ENCODE results near the gene ANO2.
A peak's percentile ranks its signal among the peaks of the same experiment; 100 is the strongest.

The ANO2 gene

DNA sequence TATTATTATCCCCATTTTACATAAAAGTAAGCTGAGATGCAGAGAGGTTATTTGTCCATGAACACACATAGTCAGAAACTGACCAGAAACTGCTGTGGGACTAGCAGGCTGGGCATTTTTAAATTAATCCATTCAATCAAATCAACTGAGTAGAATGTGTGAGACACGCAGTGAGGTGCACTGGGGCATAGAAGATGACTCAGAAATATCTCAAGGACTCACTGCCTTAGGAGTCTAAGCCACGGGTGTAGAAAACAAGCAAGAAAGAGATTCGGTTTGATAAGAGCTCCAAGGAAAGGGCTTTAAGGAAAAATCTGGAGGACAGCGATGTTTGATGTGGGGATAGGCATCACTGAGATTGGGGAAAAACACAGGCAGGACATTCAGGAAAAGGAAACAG, 127.8 kb downstream of the ANO2 start:
- no peak for DNase-seq (ENCODE audit: low spot score)

DNA sequence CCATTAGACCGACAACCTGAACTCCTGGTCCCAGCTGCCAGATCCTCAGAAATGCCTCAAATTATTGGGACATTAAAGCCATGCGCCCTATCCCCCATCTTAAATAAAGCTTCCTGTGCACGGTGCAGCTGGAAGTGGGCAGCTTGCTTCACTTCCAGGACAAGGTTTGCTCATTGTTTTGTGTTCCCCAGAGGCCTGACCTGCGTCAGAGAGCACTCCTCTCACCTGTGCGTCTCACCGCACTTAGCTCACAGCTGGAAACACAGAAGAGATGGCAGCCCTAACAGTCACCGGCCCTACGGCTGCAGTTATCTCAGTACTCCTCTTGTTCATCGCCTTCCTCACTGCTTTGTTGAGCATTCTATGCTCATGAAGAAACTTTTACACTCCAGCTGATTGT, 135.5 kb downstream of the ANO2 start:
- DNase-seq (ENCODE audit: low spot score) = no peak

DNA sequence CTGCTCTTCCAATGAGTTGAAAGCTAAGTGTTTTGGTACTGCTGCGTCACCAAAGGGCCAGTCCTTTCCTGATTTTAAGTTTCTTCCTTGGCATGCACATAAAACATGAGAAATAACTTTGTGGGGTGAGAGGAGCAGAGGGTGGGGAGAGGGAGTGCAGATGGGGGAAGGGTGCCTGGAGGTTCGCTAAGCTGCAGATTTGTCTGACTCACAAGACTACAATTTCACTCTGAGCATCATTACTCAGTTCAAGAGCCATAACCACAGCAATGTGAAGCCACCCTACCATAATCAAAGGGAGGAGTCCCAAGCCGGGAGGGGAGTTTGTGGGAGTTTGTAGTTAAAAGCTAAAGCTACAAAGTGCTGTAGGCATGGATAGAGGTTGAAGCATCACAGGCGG, 136.1 kb downstream of the ANO2 start:
- peak; percentile 88 for DNase-seq (ENCODE audit: low spot score)

DNA sequence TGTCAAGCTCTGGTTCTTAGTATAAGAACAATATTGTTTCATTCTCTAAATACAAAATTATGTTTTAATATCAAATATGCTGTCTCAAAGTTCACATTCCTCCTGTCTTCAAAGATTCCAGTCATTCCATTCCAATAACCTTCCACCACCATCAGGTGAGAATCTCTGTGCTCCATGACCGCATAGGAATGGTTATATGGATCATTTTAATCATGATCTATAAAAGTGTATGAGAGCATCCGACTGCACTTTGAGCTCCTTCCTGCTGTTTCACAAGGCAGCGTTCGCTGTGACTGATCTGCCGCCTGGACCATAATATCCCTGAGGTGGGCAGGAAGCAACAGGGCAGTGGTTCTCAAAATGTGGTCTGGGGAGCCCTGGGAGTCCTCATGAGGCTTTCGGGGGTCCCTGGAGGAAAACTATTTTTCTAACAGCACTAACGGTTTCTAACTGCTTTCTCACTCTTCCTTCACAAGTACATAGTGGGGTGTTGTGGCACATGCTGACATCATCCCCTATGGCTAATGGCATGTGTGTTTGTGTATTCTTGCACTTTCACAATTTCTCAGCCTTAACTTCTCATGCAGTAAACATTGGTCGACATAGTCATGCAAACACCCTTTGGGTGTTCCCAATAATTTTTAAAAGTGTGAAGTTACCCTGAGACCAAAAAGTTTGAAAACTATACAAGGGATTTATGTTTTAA, 137.4 kb downstream of the ANO2 start:
- no peak for DNase-seq (ENCODE audit: low spot score)

DNA sequence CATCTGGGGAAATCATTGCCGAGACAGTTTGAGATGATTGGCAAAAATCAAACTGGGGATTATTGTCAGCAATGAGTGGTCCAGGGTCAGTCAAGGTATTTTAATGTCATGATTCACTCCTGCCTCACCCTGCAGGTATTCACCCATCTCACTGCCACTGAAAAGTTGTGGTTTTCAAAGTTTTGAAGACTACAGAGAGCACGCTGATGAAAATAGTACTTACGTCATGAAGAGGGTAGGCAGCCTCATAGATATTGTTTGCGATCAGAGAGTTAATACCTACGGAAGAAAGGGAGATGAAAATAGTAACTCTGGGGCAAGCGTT, 138.0 kb downstream of the ANO2 start:
- DNase-seq (ENCODE audit: low spot score) = no peak

DNA sequence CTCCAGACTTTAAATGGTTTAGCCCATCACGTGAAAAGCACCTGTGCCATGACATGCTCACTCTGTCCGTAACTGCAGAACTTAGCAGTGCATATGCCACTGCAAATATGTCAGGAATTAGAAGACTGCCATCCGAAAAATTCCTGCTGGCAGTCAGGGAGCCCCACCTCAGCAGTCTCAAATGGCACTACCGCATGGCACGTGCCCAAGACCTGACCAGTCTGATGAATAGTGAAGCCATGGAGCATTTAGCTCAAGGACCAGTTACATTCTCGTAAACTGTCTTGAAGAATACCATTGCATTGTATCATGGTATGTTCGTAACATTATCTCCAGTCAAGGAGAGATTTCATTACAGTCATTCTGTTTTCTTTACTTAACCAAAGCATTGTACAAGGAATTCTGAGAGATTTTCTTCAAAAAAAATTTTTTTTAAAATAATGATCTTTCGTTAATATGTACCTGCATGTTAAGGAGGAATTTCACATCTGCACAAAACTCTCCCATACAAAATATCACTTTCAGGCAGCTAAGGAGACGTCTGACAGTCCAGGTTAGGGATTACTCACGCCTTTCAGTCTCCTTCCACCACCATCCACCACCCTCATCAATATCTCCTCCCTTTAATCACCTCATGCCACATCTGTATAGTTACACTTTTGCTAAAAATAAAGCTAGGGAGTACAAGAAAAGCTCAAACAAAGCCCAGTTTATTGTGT, 138.5 kb downstream of the ANO2 start:
- no peak for DNase-seq (ENCODE audit: low spot score)

DNA sequence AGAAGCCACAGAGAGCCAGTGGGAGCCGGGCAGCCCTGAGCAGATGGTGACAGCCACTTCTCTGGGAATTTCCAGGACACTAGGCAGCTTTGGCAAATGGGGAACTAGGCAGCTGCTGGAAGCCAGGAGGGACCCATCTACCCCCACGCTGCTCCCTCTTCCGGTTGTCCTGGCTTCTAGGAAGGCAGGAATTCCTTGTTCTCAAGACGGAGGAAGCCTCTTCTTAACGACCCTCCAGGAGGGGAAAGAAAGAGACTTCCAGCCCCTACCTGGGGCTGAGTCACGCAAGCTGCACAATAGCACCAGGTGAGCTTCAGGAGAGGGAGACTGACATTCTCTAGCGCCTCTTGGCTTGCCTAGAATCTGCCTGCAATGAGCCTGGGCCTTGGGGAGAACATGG, 141.5 kb downstream of the ANO2 start:
- no peak for DNase-seq (ENCODE audit: low spot score)

DNA sequence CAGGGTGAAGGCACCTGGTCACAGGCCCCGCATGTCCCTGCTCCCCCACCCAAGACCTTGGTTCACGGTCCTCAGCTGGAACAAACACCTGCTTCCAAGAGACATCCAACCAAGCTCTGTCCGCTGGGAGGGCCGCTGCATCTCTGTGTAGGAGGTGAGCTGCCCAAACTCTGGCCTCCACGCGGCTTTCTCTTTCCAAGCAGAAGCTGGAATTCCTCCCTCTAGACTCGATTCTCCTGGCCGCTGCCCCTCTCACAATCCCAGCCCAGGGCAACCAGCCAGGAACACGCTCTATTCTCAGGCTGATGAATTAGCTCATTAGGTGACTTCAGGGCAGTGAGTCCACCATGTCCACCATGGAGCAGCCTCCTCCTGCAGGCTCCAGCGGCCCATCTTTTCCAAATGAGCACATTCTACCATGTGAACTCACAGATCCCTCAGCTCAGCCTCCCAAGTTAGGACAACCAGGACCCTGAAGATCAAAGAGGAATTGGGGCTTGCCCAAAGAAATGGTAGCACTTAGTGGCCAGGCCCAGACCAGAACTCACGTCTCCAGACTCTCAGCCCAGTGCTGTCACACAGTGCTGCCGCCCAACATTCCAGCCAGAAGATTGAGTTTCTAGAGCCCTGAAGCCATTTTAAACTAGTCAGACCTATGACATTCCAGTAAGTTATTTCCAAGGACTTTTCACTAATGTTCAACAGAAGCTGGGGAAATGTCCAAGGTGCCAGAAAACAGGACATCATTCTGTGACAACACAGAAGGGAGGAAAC, 146.6 kb downstream of the ANO2 start:
- DNase-seq (ENCODE audit: low spot score) = no peak

DNA sequence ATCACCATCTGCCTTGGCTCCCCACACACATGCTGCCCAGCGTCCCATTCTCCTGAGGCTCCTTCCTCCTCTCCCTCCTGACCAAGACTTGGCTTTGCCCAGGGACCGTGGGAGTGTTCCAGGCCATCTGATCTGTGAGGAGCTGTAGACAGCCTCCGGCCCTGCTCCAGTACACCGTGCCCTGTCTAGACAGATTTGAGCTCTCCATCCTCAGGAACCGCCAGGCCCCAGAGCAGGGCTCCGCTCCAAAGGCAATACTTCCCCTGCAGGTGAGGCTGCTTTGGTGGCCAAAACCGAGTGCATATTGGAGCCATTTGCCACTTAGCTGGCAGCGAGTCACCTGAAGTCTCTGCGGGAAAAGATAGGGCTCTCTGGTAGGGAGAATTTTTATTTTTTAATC, 147.4 kb downstream of the ANO2 start:
- DNase-seq (ENCODE audit: low spot score) = no peak

DNA sequence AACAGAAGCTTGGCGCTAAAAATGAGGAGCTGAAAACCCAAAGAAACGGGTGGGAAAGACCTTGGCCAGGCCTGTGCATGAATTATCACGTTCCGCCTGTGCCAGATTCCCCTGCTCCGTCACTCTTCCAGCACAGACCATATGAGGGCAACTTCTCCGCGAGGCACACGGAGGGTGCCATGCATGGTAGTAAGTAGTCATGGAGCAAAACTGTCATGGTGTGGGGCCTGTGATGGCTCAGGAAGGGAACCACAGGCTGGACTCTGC, 148.2 kb downstream of the ANO2 start:
- no peak for DNase-seq (ENCODE audit: low spot score)

DNA sequence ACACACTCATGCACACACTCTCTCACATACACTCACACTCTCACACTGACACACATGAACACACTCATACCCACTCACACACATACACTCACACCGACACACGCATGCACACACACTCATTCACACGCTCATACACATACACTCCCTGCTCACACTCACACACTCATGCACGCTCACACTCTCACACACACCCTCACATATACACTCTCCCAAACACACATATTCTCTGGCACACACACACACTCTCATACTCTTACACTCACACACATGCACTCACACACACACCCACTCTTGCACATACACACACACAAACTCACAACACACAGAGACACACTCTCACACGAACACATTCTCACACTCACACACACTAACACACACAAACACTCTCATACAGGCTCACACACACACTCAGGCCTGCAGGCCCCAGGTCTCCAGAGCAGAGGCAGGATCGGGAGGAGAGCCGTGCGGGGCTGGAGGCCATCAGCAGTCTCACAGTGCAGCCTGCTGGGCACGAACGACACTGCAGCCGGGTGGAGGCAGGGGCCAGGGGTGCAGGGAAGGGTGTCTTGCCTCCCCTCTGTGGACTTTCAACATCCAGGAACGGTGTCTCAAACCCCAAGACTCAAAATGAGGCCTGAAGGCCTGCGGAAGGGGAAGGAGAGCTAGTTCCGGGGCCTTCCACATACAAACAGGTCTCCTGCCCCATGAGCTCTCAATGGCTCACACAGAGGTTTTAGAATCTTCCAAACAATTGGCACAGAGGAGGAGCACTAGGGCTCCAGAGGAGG, 148.7 kb downstream of the ANO2 start:
- DNase-seq (ENCODE audit: low spot score) = peak; percentile 68

DNA sequence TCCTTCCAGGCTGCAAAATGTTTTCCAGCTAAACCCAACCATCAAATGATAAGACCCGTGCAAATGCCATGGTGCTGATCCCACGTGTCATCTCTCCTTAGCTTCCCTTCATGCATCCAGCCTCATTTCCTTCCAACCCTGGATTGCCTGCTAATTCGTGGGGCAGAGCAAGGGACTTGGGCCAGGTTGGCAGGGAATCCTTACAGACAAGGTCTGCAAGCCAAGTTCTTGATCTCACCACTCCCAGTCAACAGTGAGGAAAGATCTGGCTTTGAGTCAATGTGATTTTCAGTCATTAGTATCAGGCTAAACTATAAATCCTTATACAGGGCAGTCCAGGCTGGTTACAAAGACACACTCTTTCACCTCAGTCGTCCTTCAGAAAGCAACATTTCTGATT, 150.9 kb downstream of the ANO2 start:
- no peak for DNase-seq (ENCODE audit: low spot score)

DNA sequence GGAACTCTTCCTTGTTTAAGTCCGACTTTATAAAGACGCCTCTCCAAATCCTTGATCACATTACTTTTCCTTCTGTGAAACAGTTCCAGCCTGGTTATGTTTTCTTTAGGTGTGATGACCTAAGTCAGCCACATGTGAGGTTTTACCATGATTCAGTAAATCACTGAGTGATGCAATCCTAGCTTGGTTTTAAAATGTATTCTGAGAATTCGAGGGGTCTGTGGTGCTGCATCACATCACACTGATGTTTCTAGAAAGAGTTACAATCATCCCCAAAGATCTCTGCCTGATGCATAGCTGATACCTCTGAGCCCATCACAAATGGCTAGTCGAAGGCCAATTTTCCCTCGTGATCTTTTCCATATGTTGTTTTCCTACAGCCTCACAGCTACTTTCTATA, 152.7 kb downstream of the ANO2 start:
- DNase-seq (ENCODE audit: low spot score) = no peak

DNA sequence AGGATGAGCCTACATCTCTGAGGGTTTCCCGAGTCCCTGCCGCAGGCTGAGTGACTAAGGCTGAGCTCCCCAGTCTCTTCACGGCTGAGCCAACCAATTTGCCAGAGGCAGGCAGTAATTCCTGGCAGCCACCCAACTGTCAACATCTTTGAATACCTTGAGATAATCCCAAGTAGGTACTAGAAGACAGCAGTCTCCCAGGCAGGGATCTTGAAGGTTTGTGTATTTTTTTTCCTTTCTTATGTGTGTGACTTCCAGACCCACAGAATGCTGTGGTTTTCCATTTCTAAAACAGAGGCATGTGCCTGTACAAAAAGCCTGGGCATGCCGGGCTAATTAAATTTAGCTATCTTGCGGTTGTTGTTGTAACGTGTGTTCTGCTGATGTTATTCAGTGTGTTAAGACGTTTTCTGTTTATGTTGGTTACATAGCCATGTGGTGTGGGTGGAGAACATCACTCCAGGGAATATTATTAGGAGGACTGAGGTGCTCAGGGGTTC, 155.5 kb downstream of the ANO2 start:
- DNase-seq (ENCODE audit: low spot score) = no peak

DNA sequence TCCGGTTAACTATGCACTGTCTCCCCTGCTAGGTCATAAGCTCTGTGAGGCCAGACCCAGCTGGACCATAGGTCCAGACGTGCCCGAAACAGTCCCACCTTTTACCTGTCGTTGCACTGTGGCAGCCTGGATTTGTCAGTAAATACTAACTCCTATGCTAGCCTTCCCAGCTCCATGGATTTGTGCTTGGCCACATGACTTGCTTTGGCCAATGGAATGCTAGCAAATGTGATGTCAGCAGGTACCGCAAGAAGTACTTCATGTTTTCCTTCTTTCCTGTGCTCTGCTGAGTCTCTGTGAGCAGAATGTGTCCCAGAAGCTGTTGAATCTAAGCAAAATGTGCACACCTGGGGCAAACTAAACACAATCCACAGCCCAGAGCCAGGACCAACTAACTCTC, 157.2 kb downstream of the ANO2 start:
- no peak for DNase-seq (ENCODE audit: low spot score)

DNA sequence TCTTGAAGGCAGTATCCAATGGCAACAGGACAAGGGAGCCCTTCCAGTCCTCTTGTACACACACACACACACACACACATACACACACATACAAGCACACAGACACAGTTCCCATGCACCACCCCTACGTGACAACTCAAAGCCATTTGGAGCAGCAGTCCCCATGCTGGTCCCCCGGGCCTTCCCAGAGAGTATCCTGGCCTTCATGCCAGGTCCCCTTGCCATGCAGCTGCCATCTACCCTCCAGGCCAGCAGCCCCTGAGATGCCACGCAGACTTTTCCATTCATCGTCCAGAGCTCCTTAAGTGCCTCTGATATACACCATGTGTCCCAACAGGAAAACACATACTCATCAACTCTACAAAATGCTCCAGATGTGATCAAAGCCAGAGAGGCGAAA, 159.5 kb downstream of the ANO2 start:
- no peak for DNase-seq (ENCODE audit: low spot score)

DNA sequence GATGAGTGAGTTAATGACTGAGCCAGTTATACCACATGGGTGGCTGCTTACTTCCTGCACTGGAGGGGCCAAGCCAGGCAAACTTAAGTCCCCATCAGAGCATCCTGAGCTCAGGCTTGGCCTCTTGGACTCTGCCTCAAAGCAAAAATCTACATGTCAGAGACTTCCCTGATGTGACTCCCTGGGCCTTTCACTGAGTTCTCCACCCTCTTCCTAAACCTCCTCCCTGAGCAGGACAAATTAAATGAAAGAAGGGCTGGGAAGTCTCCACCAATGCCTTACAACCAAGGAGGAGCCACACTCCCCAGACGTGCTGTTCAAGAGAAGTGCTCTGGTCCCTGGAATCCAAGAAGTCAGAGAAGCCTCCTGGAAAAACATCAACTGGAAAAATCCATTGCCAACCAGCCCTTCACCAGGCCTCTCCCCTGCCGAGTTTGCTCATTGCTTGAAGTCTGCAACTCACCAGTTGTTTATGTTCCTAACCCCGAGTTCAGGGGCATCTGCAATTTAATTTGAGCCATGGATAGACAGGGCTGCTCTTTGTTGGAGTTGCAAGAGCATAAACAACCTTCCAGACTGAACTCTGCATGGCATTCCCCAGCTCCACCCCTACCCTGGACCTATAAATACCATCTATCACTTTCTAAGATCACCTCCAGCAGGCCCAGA, 160.5 kb downstream of the ANO2 start:
- no peak for DNase-seq (ENCODE audit: low spot score)

DNA sequence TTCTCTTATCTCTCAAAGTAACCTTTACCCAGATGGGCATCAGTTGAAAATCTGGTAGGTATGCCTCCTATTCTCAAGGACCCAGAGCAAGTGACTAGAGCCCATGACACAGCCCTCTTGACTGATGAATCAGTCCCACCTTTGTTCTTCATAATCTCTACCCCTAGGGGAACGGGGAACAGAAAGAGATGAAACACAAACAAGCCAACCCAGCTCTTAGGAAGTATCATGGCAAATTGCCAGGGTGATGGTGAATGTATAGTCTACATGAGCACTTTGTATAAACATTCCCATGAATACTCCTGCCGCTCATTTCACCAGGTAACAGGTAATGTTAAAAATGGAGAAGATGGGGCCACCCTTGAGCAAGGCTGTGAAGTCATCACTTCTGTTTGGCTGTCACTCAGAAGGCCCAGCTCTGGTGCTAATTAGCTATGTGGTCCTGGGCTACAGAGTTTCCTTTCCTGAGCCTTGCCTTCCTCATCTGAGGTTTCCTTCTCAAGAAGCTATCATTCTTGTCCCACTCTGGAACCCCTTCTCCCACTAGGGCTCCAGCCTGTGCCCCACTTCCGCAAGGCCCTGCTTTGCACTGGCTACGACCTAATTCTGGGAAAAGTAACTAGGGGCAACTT, 161.7 kb downstream of the ANO2 start:
- DNase-seq (ENCODE audit: low spot score) = no peak

DNA sequence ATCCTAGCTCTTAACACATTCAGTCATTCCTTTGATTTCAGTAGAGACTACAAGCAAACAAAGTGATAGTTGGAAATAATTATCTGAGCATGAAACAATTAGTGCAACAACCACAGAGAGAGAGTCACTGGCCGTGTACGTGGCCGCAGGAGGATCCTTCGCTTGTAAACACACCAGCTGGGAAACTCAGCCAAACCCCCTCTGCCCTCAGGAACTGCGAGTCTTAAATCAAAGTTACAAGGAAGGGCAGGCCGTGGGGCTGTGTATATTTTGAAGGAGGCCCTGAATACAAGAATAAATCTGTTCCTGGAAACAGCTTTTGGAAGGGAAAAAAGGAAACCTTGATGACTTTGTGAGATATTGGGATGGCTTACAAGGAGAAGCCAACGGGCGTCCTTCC, 164.5 kb downstream of the ANO2 start:
- no peak for DNase-seq (ENCODE audit: low spot score)

DNA sequence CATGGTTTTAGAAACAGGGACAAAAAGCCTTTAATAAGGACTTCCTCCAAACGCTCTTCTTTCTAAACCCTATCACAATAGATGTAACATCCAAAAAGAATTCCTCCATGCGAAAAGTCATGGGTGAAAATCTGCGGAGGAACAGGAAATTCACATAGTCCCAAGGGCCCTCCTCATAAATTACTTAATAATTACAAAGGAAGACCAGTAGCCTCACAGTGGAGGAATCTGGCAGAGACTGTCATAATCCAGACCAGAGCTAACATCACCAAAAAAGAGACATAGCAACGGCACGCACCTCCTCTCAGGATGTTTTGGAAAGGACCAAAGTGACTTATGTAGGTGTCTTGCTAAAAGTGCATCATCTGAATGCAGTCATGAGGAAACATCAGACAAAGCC, 165.7 kb downstream of the ANO2 start:
- DNase-seq (ENCODE audit: low spot score) = no peak

DNA sequence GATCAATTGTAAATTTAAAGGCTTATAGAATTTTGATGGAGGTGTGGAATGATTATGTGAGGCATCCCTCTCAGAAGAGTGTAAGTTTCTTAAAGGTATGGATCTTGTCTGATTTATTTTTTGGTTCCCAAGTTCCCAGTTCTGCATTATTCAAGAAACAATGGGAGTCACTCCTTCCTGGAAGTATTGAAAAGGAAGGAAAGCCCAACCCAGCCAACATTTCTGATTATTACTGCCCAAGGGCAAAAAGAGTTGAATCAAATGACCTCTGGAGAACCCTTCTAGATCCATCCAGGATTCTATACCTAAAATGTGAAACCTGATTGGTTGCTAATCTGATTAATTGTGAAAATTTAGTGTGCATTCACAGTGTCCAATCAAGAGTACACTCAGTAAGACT, 166.2 kb downstream of the ANO2 start:
- no peak for DNase-seq (ENCODE audit: low spot score)

DNA sequence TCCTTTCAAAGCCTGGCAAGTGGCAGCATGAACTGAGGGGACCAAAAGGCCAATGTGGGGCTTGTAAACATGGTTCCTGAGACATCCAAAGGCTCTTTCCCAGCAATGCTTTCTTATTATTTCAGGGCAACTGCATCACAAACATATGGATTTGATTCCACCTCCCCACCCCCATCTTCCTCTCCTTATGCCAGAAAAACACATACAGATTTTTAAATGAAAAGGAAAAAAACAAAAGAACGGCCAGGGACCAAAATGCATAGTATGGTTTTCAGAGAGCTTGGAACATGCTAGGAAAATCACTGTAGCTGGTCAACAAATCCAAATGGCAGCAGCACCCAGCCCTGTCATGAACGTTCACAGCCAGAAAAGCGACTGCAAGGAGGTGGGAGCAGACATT, 167.6 kb downstream of the ANO2 start:
- no peak for DNase-seq (ENCODE audit: low spot score)
